Lower lobe of right lung (tissue), 2 donors: Measurements from ENCODE around the gene JUNB. TPM values are rescaled to one million over a fixed set of nuclear protein-coding genes. Genes with fewer than 3 reads are reported as not detected.

Source experiments
- ATAC-seq, 2 donors: fragments of 200-7000 bp; cut with Tn5 transposase; one replicate each; pipeline ENCODE4 v1.9.1; 2020 to 2022; ENCODE audit warnings: mild to moderate bottlenecking in 2 of 2, moderate library complexity in 2 of 2
- DNase-seq: peaks from one replicate; pipeline ENCODE4 v3.0.0-alpha.2; 2020
- H3K27ac ChIP-seq: fragments of 200-600 bp; one replicate; pipeline ENCODE4 v1.8.0; 2022
- H3K27me3 ChIP-seq: fragments of 200-600 bp; one replicate; pipeline ENCODE4 v1.8.0; 2022; ENCODE audit warnings: low read depth
- H3K36me3 ChIP-seq: fragments of 200-600 bp; one replicate; pipeline ENCODE4 v1.8.0; 2022; ENCODE audit warnings: mild to moderate bottlenecking
- H3K4me1 ChIP-seq: fragments of 200-600 bp; one replicate; pipeline ENCODE4 v1.8.0; 2022
- H3K4me3 ChIP-seq: fragments of 200-600 bp; one replicate; pipeline ENCODE4 v1.8.0; 2022; ENCODE audit warnings: mild to moderate bottlenecking
- H3K9me3 ChIP-seq: fragments of 200-600 bp; one replicate; pipeline ENCODE4 v1.8.0; 2022
- intact Hi-C: fragments of 100-400 bp; cut with DNase I; formaldehyde crosslinking; loops from one replicate; pipeline ENCODE4 v1.11.0; 2022
- microRNA-seq: library from miRNA; unstranded; fragments of <30 nt; microRNA quantifications from one replicate; pipeline ENCODE4 v1.2.0, GENCODE V29; 2020; ENCODE audit warnings: borderline number of aligned reads
- total RNA-seq: library from RNA; stranded (reverse); fragmentation: NEBNext Ultra II Directional; extraction: Animal tissue kit (Norgen Biotek cat#: 25700); gene quantifications from one replicate; pipeline ENCODE4 v1.2.1, GENCODE V29; 2021
- TF ChIP-seq, protein P1 (sequence below): fragments of 200-600 bp; IDR thresholded peaks from one replicate; pipeline ENCODE4 v1.8.0; 2022; ENCODE audit warnings: antibody characterized with exemption, mild to moderate bottlenecking
- donor health status: DM: no; HTN: yes; CAD: no; lungs with severe emphysema.

Gene JUNB
- total RNA-seq, 1 donor from 2014 or later = 131 TPM

GRCh38 chr19:12838886-12839756 lies 47.8 kb downstream of the JUNB start:
- DNase-seq (no peak), ATAC-seq (no peak)
- Histone ChIP-seq H3K27me3 (peaks cover 87% of the 10 kb centered on the region), H3K9me3 (no peaks in the 10 kb centered on the region), H3K27ac (no peak overlapping the region), H3K36me3 (no peaks in the 10 kb centered on the region), H3K4me3 (peak overlapping the region; percentile 35), H3K4me1 (peaks cover 19% of the 10 kb centered on the region)
- intact Hi-C loops = no loop called here
- TF ChIP-seq, protein P1, sequence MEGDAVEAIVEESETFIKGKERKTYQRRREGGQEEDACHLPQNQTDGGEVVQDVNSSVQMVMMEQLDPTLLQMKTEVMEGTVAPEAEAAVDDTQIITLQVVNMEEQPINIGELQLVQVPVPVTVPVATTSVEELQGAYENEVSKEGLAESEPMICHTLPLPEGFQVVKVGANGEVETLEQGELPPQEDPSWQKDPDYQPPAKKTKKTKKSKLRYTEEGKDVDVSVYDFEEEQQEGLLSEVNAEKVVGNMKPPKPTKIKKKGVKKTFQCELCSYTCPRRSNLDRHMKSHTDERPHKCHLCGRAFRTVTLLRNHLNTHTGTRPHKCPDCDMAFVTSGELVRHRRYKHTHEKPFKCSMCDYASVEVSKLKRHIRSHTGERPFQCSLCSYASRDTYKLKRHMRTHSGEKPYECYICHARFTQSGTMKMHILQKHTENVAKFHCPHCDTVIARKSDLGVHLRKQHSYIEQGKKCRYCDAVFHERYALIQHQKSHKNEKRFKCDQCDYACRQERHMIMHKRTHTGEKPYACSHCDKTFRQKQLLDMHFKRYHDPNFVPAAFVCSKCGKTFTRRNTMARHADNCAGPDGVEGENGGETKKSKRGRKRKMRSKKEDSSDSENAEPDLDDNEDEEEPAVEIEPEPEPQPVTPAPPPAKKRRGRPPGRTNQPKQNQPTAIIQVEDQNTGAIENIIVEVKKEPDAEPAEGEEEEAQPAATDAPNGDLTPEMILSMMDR = no peak

GRCh38 chr19:12840091-12841079 lies 49.1 kb downstream of the JUNB start:
- H3K36me3 ChIP-seq = no peaks in the 10 kb centered on the region
- TF ChIP-seq, protein P1 = no peak
- intact Hi-C loops = loop anchor here (10.0 kb wide), 1 partner anchor 76 kb away; no protein-coding TSS in a partner anchor

GRCh38 chr19:12841094-12841493 lies 49.8 kb downstream of the JUNB start:
- H3K36me3 ChIP-seq = no peaks in the 10 kb centered on the region
- no peaks in the 10 kb centered on the region for H3K9me3 ChIP-seq
- TF ChIP-seq, protein P1 = no peak
- no peak overlapping the region for H3K27ac ChIP-seq
- H3K4me1 ChIP-seq = peaks cover 15% of the 10 kb centered on the region
- peak overlapping the region; percentile 32 for H3K4me3 ChIP-seq
- ATAC-seq (peak in 1 of 2 donors; percentile 10), DNase-seq (peak; percentile 50)
- intact Hi-C loops = loop anchor here (10.0 kb wide), 1 partner anchor 76 kb away; no protein-coding TSS in a partner anchor
- H3K27me3 ChIP-seq = peaks cover 87% of the 10 kb centered on the region

More at GRCh38 chr19:12840091-12841079, 49.1 kb downstream of the JUNB start:
- Histone ChIP-seq H3K4me1 (peaks cover 15% of the 10 kb centered on the region), H3K27me3 (peaks cover 87% of the 10 kb centered on the region), H3K27ac (no peak overlapping the region), H3K4me3 (peak overlapping the region; percentile 32), H3K9me3 (no peaks in the 10 kb centered on the region)
- peak; percentile 77 for DNase-seq
- peak; percentile 74 to 84 for ATAC-seq

- DNase-seq = no peak
- Histone ChIP-seq H3K36me3 (no peaks in the 10 kb centered on the region), H3K4me1 (peaks cover 19% of the 10 kb centered on the region), H3K4me3 (no peak overlapping the region), H3K27me3 (peaks cover 88% of the 10 kb centered on the region), H3K27ac (no peak overlapping the region), H3K9me3 (no peaks in the 10 kb centered on the region)
- TF ChIP-seq, protein P1 = no peak
- intact Hi-C loops = loop anchor here (10.0 kb wide), 1 partner anchor 78 kb away; no protein-coding TSS in a partner anchor
- ATAC-seq = no peak
Observed at GRCh38 chr19:12842511-12842910, 51.2 kb downstream of the JUNB start.

Small RNA genes lying within 50 kb of the gene (microRNA-seq; reads per million reads assigned to microRNA genes)
- gene MIR5684 = not detected

Other genes with a start within 250 kb of the JUNB start
- gene ZNF564, start 240.0 kb upstream of the JUNB start, total RNA-seq = 15.4 TPM
- gene ZNF490, start 180.7 kb upstream of the JUNB start, total RNA-seq = 10.3 TPM
- gene ZNF791, start 180.6 kb upstream of the JUNB start, total RNA-seq = 27.2 TPM
- gene MAN2B1, start 124.7 kb upstream of the JUNB start, total RNA-seq = 251 TPM
- 8.6 TPM for gene WDR83, start 124.7 kb upstream of the JUNB start, total RNA-seq
- gene DHPS, start 109.6 kb upstream of the JUNB start, total RNA-seq = 77.0 TPM
- gene GNG14, start 103.5 kb upstream of the JUNB start, total RNA-seq = not detected
- 6.0 TPM for gene FBXW9, start 94.9 kb upstream of the JUNB start, total RNA-seq
- gene TNPO2, start 67.6 kb upstream of the JUNB start, total RNA-seq = 42.7 TPM
- gene TRIR, start 56.8 kb upstream of the JUNB start, total RNA-seq = 154 TPM
- 57.5 TPM for gene GET3, start 54.0 kb upstream of the JUNB start, total RNA-seq
- not detected for gene BEST2, start 39.7 kb upstream of the JUNB start, total RNA-seq
- 57.5 TPM for gene HOOK2, start 15.9 kb upstream of the JUNB start, total RNA-seq
- 101 TPM for gene PRDX2, start 10.3 kb downstream of the JUNB start, total RNA-seq
- gene THSD8, start 10.6 kb downstream of the JUNB start, total RNA-seq = 1.5 TPM
- 10.9 TPM for gene RNASEH2A, start 15.1 kb downstream of the JUNB start, total RNA-seq
- gene RTBDN, start 43.1 kb downstream of the JUNB start, total RNA-seq = not detected
- gene MAST1, start 47.0 kb downstream of the JUNB start, total RNA-seq = 0.15 TPM
- gene DNASE2, start 90.0 kb downstream of the JUNB start, total RNA-seq = 101 TPM
- 0.24 TPM for gene KLF1, start 95.7 kb downstream of the JUNB start, total RNA-seq
- gene GCDH, start 99.7 kb downstream of the JUNB start, total RNA-seq = 23.9 TPM
- gene SYCE2, start 127.8 kb downstream of the JUNB start, total RNA-seq = not detected
- 44.4 TPM for gene FARSA, start 142.2 kb downstream of the JUNB start, total RNA-seq
- gene CALR, start 147.1 kb downstream of the JUNB start, total RNA-seq = 872 TPM
- 93.3 TPM for gene RAD23A, start 154.4 kb downstream of the JUNB start, total RNA-seq
- gene GADD45GIP1, start 165.7 kb downstream of the JUNB start, total RNA-seq = 14.8 TPM
- 0.32 TPM for gene DAND5, start 178.1 kb downstream of the JUNB start, total RNA-seq
- 146 TPM for gene NFIX, start 204.0 kb downstream of the JUNB start, total RNA-seq